Gastroesophageal sphincter (tissue), 4 donors: ENCODE results near the gene STMN3. TPM values are rescaled to one million over a fixed set of nuclear protein-coding genes. Genes with fewer than 3 reads are reported as not detected.
A peak's percentile ranks its signal among the peaks of the same experiment; 100 is the strongest.
"Not testable (repeated sequence)": the region's sequence is repeated elsewhere in the genome, so short reads cannot be mapped to it uniquely, and the experiment has no call there.

ENCODE experiments used
- ATAC-seq: fragments of 150-250 bp; one replicate; pipeline ENCODE4 v1.9.1; 2016; ENCODE audit warnings: mild to moderate bottlenecking, moderate library complexity
- H3K27ac ChIP-seq, 4 donors: fragments of 200-600 bp; sonication (generic) in 3 of 4; 1 replicate in 3 of 4; 2 replicates in 1 of 4; pipeline ENCODE4 v1.5.1; 2016 to 2019
- H3K27me3 ChIP-seq: fragments of 200-600 bp; sonication (generic); one replicate; pipeline ENCODE4 v1.5.1; 2019
- H3K36me3 ChIP-seq, 2 donors: fragments of 200-600 bp; sonication (generic); one replicate each; pipeline ENCODE4 v1.5.1; 2019; ENCODE audit warnings: control low read depth in 1 of 2
- H3K4me1 ChIP-seq, 3 donors: fragments of 200-600 bp; sonication (generic); 1 replicate in 2 of 3; 2 replicates in 1 of 3; pipeline ENCODE4 v1.5.1; 2016 to 2019; ENCODE audit warnings: control low read depth in 2 of 3
- H3K4me3 ChIP-seq, 2 donors: fragments of 200-600 bp; sonication (generic); one replicate each; pipeline ENCODE4 v1.5.1; 2019; ENCODE audit warnings: mild to moderate bottlenecking in 1 of 2, moderate library complexity in 1 of 2
- H3K9me3 ChIP-seq, 3 donors: fragments of 200-600 bp; sonication (generic); one replicate each; pipeline ENCODE4 v1.5.1; 2017 to 2019; ENCODE audit warnings: control low read depth in 2 of 3
- CTCF ChIP-seq, 4 experiments: fragments of 200-600 bp in 2 of 4; fragments of 450-650 bp in 2 of 4; sonication (generic) in 1 of 4; IDR thresholded peaks; one replicate each; pipeline ENCODE4 v1.5.1; 2017 to 2019; ENCODE audit warnings: antibody characterized with exemption in 4 of 4, mild to moderate bottlenecking in 2 of 4, moderate library complexity in 2 of 4
- EP300 ChIP-seq: sonication (generic); formaldehyde crosslinking; IDR thresholded peaks from one replicate; pipeline ENCODE4 v1.6.1; 2017; ENCODE audit warnings: antibody characterized with exemption, mild to moderate bottlenecking
- POLR2A ChIP-seq, 2 donors: fragments of 450-650 bp; IDR thresholded peaks; one replicate each; pipeline ENCODE4 v1.6.1; 2017; ENCODE audit warnings: antibody characterized with exemption in 2 of 2, mild to moderate bottlenecking in 2 of 2, moderate library complexity in 1 of 2
- POLR2AphosphoS5 ChIP-seq: sonication (generic); formaldehyde crosslinking; IDR thresholded peaks from one replicate; pipeline ENCODE4 v1.6.1; 2017; ENCODE audit warnings: antibody characterized with exemption
- WGBS, 2 donors: methylation state at CpG; one replicate each; pipeline ENCODE4 v1.1.5; 2018; ENCODE audit warnings: low coverage in 1 of 2; 5-methylcytosine and 5-hydroxymethylcytosine counted together
- total RNA-seq, 4 donors: library from RNA; depleted of rRNA; stranded (reverse); fragments of >200 nt; gene quantifications; one replicate each; pipeline ENCODE4 v1.1.0, GENCODE V29; 2016

The STMN3 gene
- total RNA-seq, 4 donors from 2014 or later: 13.7 to 31.6 (median 17.0) TPM

DNA sequence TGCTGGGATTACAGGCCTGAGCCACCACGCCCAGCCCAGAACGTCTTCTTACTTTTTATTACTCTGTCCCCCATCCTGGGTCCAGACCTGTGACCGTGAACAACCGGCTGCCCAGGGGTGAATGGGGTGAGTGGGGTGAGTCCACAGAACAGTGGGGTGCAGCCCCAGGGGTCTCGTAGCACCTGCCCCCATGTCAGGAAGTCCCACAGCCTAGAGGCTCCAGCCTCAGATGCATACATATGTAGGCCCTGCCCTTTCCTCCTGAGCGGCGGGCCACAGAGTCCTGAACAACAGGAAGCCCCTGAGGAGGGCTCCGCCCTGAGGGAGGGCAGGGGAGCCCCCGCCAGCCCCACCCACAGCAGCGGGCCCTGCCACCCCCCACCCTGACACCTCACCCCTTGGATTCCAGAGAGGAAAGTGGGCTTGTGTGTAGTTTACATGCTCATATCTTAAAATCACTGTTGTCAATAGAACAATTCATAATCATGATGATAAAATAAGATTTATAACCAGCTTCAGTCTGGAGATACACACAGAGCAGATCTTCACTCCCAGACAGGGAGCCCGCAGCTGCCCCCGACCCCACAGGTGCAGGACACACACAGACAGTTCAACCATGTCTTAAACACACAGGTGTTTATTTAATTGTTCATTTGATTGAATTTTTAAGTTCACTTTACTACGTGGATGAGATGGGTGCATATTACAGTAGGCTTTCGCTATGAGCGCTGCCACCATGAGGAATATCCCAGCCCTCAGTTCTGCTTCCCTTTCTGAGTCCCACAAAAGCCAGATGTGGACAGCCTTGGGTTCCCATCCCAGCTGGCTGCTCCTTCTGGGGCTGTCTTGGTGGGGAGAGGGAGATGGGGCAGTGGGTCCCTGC lies 13.9 kb downstream of the STMN3 start:
- Histone ChIP-seq H3K9me3 (no peaks in the 10 kb centered on the region), H3K4me3 (peak overlapping the region in 1 of 2 donors; percentile 59), H3K27ac (peak overlapping the region in 3 of 4 donors; percentile 55 to 68 (median 60)), H3K36me3 (no peaks in the 10 kb centered on the region), H3K27me3 (no peaks in the 10 kb centered on the region), H3K4me1 (peaks cover 0 to 15% (median 3%) of the 10 kb centered on the region in 3 donors)
- WGBS, 2 donors: 20 to 47% methylated on average over 1 to 4 of the region's 15 CpGs
- TF ChIP-seq CTCF (IDR thresholded peaks at IDR 0.05) (no peak), POLR2A (IDR thresholded peaks at IDR 0.05) (no peak), POLR2AphosphoS5 (no peak), EP300 (no peak)
- no peak for ATAC-seq

DNA sequence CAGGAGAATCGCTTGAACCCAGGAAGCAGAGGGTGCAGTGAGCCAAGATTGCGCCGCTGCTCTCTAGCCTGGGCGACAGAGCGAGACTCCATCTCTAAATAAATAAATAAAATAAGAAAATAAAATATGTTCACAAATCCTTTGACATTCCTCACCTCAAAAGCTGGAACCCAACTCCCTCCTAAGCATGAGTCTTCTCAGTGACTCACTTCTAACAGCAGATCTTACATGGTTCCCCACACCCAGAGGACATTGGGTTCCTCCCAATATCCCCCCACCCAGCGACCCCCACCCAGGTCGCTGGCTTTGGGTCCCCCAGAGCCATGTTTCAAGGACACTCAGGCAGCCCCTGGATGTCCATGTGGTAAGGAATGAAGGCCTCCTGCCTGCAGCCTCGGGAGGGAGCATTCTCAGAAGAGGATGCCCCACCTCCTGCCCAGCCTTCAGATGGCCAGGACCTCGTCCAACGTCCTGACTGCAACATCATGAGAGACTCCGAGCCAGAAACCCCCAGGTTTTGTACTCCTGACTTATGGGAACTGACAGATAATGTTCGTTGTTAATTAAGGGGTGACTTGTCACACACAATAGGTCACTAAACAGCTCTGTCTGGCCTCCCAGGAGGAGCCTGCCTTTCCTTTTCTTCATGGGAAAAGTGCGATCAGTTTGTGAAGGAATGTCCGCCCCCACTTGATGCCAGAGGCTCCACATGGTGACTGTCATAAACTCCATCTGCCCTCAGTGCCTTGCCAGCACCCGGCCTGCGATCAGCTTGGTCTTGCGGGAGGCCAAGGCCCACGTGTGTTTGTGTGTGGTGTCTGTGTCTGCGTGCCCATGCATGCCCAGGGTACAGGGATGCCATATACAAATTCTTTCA lies 16.2 kb downstream of the STMN3 start:
- no peak for TF ChIP-seq CTCF (IDR thresholded peaks at IDR 0.05)
- no peak for TF ChIP-seq POLR2AphosphoS5
- no peaks in the 10 kb centered on the region for H3K9me3 ChIP-seq
- H3K27me3 ChIP-seq: no peaks in the 10 kb centered on the region
- WGBS, 2 donors: 70 to 80% methylated on average over 7 to 8 of the region's 19 CpGs
- H3K27ac ChIP-seq: no peak overlapping the region
- H3K4me1 ChIP-seq: peaks cover 0 to 5% (median 3%) of the 10 kb centered on the region in 3 donors
- H3K36me3 ChIP-seq: no peaks in the 10 kb centered on the region
- H3K4me3 ChIP-seq: no peak overlapping the region
- no peak for ATAC-seq

DNA sequence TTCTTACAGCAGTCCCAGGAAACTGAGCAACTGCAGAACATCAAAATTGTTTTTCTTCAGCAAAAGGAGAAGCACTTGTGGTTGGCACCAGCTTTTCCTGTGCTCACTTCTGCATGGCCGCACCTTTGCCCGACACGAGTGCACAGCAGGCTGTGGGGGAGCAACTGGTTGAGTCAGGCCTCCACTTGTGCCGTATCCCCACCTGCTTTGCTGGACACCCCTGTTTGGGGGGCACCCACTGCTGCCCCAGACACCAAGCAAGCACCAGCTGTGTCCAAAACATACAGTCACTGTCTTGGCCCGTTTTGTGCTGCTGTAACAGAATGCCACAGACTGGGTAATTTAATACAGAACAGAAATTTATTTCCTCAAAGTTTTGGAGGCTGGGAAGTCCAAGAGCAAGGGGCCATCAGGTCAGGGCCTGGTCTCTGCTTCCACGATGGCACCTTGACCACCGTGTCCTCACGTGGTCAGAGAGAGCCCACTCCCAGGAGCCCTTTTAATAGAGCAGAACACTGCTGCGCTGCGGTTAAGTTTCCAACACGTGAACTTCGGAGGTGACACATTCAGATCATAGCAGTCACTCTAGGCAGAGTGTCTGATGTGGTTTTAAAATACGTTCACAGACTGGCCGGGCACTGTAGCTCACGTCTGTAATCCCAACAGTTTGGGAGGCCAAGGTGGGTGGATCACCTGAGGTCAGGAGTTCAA lies 17.6 kb downstream of the STMN3 start:
- Histone ChIP-seq H3K4me1 (no peaks in the 10 kb centered on the region), H3K9me3 (no peaks in the 10 kb centered on the region), H3K27ac (no peak overlapping the region), H3K36me3 (no peaks in the 10 kb centered on the region), H3K4me3 (no peak overlapping the region), H3K27me3 (no peaks in the 10 kb centered on the region)
- TF ChIP-seq CTCF (IDR thresholded peaks at IDR 0.05) (no peak), EP300 (no peak), POLR2A (IDR thresholded peaks at IDR 0.05) (no peak), POLR2AphosphoS5 (no peak)
- WGBS, 2 donors: 67 to 75% methylated on average over 3 to 11 of the region's 15 CpGs
- no peak for ATAC-seq

DNA sequence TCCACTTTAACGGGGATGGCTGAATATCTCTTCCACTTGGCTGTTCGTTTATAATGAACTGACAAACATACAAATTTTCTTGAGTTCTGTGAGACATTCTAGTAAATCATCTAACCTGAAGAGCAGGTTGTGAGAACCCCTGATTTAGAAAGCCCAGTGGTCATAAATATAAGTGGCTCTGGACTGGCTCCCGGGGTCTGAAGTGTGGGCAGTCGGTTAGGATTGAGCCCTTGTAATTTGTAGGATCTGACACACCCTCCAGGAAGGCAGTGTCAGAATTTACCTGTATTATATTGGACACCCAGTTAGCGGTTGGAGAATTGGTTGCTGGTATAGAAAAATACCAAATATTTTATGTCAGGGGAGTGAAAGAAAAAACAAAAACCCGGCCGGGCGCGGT lies 19.5 kb downstream of the STMN3 start:
- no peak for TF ChIP-seq POLR2AphosphoS5
- TF ChIP-seq CTCF (IDR thresholded peaks at IDR 0.05): no peak
- no peak for TF ChIP-seq POLR2A (IDR thresholded peaks at IDR 0.05)
- TF ChIP-seq EP300: no peak
- 48 to 79% methylated on average over 2 to 9 of the region's 9 CpGs for WGBS, 2 donors
- no peak for ATAC-seq
- Histone ChIP-seq H3K27me3 (no peaks in the 10 kb centered on the region), H3K36me3 (no peaks in the 10 kb centered on the region), H3K4me3 (no peak overlapping the region), H3K27ac (no peak overlapping the region), H3K9me3 (no peaks in the 10 kb centered on the region), H3K4me1 (peaks cover 0 to 8% (median 1%) of the 10 kb centered on the region in 3 donors)

GRCh38 chr20:63631426-63631825 lies 21.8 kb downstream of the STMN3 start:
- peaks cover 0 to 23% (median 12%) of the 10 kb centered on the region in 3 donors for H3K4me1 ChIP-seq
- H3K27ac ChIP-seq, ATAC-seq, H3K36me3 ChIP-seq, H3K4me3 ChIP-seq, H3K27me3 ChIP-seq, H3K9me3 ChIP-seq: not testable (repeated sequence)
- 44 to 60% methylated on average over 5 to 8 of the region's 10 CpGs for WGBS, 2 donors

DNA sequence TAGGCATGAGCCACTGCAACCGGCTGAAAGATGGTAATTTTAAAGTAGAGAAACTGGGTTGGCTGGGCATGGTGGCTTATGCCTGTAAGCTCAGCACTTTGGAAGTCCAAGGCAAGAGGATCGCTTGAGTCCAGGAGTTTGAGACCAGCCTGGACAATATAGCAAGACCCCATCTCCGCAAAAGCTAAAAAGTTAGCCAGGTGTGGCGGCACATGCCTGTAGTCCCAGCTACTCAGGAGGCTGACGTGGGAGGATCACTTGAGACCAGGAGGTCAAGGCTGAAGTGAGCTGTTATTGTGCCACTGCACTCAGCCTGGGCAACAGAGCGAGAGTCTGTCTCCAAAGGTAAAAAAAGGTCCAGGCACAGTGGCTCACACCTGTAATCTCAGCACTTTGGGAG lies 22.3 kb downstream of the STMN3 start:
- not testable (repeated sequence) for H3K27ac ChIP-seq, H3K9me3 ChIP-seq, H3K27me3 ChIP-seq, ATAC-seq, H3K4me3 ChIP-seq, H3K36me3 ChIP-seq
- H3K4me1 ChIP-seq: peaks cover 0 to 25% (median 13%) of the 10 kb centered on the region in 3 donors
- 67 to 100% methylated on average over 1 to 3 of the region's 6 CpGs for WGBS, 2 donors
